GM18868 (cell line): ENCODE measurements around the gene PFKL.

Experiments
- ATAC-seq: cut with Tn5 transposase; IDR thresholded peaks from one replicate; pipeline ENCODE4 v1.9.1; 2021; ENCODE audit warnings: mild to moderate bottlenecking, moderate library complexity; ENCODE audit not compliant: unreplicated experiment

Gene PFKL

GRCh38 chr21:44310628-44311507 is 11.0 kb downstream of the PFKL start:
- ATAC-seq: no peak

GRCh38 chr21:44312089-44312488 is 12.2 kb downstream of the PFKL start:
- ATAC-seq: no peak

DNA sequence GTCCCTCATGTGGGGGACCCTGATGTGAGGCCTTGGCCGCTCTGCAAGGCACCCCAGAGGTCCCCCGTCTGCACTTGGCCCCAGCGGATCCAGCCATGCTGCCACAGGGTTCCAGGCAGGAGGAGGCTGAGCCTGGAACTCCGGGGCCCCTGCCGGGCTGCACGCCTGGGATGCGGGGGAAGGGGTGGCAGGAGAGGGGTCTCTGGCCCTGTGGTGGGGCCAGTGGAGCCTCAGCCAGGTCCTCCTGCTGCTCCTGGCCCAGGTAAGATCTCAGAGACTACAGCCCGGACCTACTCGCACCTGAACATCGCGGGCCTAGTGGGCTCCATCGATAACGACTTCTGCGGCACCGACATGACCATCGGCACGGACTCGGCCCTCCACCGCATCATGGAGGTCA is 12.9 kb downstream of the PFKL start:
- ATAC-seq: no peak

DNA sequence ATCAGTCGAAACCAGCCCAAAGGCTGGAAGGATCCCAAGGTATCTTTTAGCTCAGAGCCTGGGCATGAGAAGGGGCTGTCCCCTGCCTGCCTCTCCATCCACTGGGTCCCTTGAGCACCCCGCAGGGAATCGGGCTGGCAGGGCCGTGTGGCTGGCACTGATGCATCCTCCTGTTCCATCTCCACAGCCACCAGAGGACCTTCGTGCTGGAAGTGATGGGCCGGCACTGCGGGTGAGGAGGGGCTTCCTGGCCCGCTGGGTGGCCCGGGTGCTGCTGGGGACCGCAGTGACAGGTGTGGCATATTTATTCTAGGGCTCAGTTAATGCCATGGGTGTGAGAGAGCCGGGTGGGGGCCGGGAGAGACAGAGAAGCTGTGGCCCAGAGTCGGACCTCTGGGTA is 13.6 kb downstream of the PFKL start:
- no peak for ATAC-seq

- no peak for ATAC-seq
These were observed 14.3 kb downstream of the PFKL start for GRCh38 chr21:44314128-44314527.

GRCh38 chr21:44314561-44314960 is 14.7 kb downstream of the PFKL start:
- no peak for ATAC-seq

DNA sequence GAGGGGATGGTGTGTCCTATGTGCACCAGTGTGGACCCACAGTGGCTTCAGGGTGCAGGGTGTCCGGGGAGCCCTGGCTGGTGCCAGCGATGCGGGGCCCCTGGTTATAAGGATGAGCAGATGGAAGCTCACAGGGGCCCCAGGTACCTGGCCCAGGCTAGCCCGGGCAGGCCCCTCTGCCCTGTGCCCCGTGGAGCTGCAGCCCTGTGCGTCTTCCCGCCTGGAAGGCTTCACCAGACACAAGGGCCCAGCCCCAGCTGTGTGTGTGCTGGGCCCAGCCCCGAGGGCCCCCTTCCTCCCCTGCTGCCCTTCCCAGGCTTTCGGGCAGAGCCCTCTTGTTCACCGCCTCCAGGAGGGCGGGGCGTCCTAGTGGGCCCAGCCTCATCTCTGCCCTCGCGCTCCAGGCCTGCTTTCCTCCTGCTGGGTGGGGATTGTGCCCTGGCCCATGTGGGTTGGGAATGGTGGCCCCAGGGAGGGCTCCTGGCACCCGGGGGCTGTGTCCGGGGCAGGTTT is 15.9 kb downstream of the PFKL start:
- no peak for ATAC-seq

DNA sequence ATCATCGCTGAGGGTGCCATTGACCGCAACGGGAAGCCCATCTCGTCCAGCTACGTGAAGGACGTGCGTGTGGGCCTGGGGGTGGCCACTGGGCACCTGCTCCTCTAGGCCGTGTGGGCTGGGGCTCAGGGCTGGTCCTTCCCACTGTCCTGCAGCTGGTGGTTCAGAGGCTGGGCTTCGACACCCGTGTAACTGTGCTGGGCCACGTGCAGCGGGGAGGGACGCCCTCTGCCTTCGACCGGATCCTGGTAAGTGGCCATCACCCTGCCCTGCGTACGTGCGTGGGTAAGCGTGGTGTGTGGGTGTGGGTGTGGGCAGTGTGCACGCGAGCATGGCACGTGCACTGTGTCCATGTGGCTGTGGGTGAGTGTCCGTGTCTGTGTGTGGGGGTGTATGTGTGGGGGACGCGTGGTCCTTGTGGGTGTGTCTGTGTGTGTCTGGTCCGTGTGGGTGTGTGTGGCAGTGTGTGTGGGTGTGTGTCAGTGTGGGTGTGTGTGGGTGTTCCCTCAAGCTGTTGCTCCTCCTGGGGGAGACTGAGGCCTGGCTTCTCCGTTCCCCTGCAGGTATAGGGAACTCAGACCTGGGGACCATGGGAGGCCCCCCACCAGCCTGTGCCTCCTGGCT is 16.5 kb downstream of the PFKL start:
- no peak for ATAC-seq

- no peak for ATAC-seq
These were observed 17.5 kb downstream of the PFKL start for GRCh38 chr21:44317241-44317782.

GRCh38 chr21:44317871-44318270 is 18.0 kb downstream of the PFKL start:
- ATAC-seq: no peak

DNA sequence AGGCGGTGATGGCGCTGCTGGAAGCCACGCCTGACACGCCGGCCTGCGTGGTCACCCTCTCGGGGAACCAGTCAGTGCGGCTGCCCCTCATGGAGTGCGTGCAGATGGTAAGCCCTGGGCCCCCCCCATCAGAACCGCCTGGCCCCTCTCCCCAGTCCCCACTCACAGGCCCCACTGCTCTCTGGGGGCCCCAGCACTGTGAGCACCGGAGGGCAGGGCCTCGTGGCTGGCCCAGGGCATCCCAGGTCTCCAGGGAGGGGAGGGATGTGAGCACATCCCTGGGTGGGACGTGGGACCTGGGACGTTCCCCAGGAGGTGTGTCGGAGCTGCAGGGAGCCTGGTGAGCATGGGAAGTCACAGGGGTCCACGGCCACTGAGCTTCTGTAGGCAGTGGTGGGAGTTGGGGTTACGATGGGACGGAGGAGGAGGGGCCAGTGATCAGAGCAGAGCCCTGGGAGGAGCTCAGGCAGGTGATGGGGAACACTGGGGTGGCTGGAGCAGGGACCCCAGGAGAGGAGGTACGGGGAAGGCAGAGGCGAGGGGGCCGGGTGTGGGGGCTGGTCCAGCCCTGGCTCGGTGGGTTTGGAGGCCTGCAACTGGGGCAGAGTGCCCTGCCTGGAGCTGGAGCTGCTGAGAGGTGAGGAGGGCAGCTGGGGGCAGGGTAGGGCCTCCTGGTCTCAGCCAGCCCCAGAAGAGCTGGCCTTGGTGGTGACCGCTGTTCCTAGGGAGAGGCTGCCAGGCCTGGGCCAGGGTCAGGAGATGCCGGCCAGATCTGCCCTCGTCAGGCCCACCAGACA is 18.8 kb downstream of the PFKL start:
- ATAC-seq: no peak

- no peak for ATAC-seq
These were observed 19.7 kb downstream of the PFKL start for GRCh38 chr21:44319407-44320065.

DNA sequence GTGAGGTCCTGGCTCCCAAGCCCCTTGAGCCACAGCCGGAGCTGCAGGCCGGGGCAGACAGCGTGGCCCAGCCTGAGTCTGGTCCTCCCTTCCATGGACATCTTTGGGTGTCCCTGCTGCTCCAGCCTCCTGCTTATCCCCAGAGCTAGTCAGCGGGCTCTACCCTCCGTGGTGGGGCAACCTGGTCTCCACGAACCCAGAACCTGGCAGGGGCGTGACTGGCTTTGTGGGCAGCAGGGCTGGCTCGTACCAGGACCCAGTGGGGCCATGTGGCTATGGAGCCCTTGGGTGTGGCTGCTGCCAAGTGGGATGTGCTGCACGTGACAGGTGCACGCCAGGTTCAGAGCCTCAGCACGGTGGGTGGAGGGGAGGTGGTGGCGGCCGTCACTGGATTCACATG is 21.0 kb downstream of the PFKL start:
- ATAC-seq: no peak

GRCh38 chr21:44321846-44322450 is 22.1 kb downstream of the PFKL start:
- ATAC-seq: no peak

DNA sequence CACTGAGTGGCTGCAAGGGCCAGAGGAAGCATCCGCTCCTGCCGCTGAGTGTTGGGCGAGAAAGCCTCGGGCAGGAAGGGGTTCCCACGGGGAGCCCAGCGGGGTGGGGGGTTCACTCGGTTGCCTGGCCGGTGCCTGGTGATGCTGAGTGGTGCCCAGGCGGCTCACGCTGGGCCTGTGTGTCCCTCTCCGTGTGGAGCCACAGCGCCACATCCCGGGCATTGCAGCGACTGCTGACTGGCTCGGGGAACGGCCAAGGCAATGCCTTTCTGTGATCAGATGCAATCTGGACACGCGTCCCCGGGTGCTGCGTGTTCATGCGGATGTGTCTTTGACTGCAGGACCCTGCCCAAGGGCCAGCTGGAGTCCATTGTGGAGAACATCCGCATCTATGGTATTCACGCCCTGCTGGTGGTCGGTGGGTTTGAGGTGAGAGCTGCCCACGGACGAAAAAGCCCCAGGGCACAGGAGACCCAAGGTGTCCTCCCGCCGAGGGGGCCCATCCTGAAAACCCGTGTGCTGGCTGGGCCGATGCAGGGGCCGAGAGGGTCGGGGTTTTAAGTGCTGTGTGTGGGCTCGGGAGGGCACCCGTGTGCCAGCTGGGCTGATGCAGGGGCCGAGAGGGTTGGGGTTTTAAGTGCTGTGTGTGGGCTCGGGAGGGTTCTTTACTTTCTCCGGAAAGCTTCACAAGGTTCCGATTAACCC is 22.9 kb downstream of the PFKL start:
- ATAC-seq: no peak

GRCh38 chr21:44323591-44323990 is 23.7 kb downstream of the PFKL start:
- no peak for ATAC-seq

- no peak for ATAC-seq
These were observed 24.4 kb downstream of the PFKL start for GRCh38 chr21:44324106-44324853.

DNA sequence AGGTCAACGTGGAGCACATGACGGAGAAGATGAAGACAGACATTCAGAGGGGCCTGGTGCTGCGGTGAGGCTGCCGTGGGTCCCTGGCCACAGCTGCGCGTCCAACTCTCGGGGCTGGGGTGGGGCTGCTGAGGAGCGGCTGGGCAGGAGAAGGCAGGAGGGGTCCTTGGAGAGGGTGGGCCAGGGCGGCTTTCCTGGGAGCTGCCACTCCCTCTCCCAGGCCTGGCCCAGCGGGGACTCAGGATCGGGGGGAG is 24.9 kb downstream of the PFKL start:
- no peak for ATAC-seq
